ENCODE results near the gene RAB32.

RAB32 gene

DNA sequence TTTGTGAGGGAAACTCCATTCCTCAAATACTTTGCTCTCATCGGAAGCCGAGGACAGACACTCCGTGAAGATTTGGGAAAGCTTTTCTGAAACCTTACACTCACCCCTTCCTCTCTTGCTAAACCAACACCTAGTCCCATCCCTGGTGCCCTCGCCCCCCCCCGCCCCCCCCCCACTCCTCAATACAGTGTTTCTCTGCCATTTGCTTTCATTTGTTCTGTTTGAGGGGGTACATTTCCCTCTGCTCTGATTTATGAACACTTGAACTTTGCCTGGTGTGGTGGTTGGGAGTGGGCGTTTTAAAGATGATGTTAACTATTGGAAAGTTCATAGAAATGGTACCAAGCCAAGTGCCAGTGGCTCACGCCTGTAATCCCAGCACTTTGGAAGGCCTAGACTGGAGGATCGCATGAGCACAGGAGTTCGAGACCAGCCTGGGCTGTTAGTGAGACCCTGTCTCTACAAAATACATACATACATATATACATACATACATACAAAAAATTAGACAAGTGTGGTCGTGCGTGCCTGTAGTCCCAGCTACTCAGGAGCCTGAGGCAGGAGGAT is 1.1 kb downstream of the RAB32 start:
- Histone ChIP-seq H2AFZ (ENCODE audit: low read depth) (no peak overlapping the region), H3K79me2 (ENCODE audit: insufficient read depth, low read depth) (no peaks in the 10 kb centered on the region)

DNA sequence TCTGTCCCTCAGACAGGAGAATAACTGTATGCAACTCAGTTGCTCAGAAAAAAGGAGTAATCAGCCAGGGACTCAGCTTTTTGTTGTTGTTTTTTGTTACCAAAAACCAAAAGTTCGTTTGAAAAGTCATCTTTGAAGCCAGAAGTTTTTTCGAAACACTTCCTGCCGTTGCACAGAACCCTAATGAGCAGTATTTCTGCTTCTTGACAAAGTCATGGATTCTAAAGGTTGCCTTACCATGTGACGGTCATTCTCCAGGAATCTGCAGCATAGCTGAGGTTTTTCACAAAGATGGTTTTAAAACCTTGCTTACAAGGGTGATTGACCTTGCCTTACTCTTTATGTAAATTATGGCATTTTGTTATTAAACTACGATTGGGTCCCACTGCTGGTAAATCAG is 1.9 kb downstream of the RAB32 start:
- Histone ChIP-seq H4K20me1 (ENCODE audit: insufficient read depth) (no peaks in the 10 kb centered on the region), H2AFZ (ENCODE audit: low read depth) (no peak overlapping the region), H3K4me2 (no peak overlapping the region), H3K9ac (no peak overlapping the region), H3K27ac (no peak overlapping the region), H3K27me3 (ENCODE audit: insufficient read depth, low read depth) (no peaks in the 10 kb centered on the region), H3K79me2 (ENCODE audit: insufficient read depth, low read depth) (no peaks in the 10 kb centered on the region), H3K4me3 (IDR thresholded peaks at IDR 0.05; ENCODE audit: insufficient read depth, low read depth, low read length) (no peak overlapping the region), H3K36me3 (ENCODE audit: insufficient read depth) (no peaks in the 10 kb centered on the region), H3K4me1 (ENCODE audit: low read depth, poor library complexity, severe bottlenecking) (no peaks in the 10 kb centered on the region)
- TF ChIP-seq, protein P1, sequence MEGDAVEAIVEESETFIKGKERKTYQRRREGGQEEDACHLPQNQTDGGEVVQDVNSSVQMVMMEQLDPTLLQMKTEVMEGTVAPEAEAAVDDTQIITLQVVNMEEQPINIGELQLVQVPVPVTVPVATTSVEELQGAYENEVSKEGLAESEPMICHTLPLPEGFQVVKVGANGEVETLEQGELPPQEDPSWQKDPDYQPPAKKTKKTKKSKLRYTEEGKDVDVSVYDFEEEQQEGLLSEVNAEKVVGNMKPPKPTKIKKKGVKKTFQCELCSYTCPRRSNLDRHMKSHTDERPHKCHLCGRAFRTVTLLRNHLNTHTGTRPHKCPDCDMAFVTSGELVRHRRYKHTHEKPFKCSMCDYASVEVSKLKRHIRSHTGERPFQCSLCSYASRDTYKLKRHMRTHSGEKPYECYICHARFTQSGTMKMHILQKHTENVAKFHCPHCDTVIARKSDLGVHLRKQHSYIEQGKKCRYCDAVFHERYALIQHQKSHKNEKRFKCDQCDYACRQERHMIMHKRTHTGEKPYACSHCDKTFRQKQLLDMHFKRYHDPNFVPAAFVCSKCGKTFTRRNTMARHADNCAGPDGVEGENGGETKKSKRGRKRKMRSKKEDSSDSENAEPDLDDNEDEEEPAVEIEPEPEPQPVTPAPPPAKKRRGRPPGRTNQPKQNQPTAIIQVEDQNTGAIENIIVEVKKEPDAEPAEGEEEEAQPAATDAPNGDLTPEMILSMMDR (conservative IDR thresholded peaks at IDR 0.05; ENCODE audit: low read depth, low read length): no peak

More for the DNA sequence above, 1.1 kb downstream of the RAB32 start:
- H3K27ac ChIP-seq: no peak overlapping the region
- no peak overlapping the region for H3K4me2 ChIP-seq
- no peaks in the 10 kb centered on the region for H4K20me1 ChIP-seq (ENCODE audit: insufficient read depth)
- H3K4me3 ChIP-seq (IDR thresholded peaks at IDR 0.05; ENCODE audit: insufficient read depth, low read depth, low read length): no peak overlapping the region
- TF ChIP-seq, protein P1 (conservative IDR thresholded peaks at IDR 0.05; ENCODE audit: low read depth, low read length): no peak
- H3K27me3 ChIP-seq (ENCODE audit: insufficient read depth, low read depth): no peaks in the 10 kb centered on the region
- no peak overlapping the region for H3K9ac ChIP-seq
- H3K36me3 ChIP-seq (ENCODE audit: insufficient read depth): no peaks in the 10 kb centered on the region
- H3K4me1 ChIP-seq (ENCODE audit: low read depth, poor library complexity, severe bottlenecking): no peaks in the 10 kb centered on the region

DNA sequence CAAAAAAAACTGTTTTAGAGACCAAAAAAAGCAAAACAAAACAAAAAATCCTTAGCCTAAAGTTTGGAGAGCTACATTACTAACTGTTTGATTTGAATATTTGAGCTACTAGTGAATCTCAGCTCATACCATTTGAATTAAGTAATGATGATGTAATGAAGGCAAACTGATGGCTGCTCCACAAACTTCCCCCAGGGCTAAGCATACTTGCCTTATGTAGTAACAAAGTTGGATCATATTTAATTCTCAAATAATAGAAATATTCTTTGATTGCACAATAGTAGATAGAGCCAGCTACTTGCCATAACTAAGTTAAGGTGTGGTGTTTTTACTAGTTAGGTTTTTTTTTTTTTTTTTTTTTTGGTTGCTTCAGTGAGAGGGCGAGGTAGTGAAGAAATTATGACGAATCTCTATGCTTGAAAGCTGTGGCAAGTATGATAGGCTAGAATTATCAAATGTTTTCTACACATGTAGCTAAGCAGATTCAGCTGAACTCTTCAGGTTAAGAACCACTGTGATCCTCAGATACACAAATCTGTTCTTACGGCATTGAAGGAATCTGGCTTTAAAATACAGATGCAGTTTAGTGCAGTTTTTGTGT is 2.9 kb downstream of the RAB32 start:
- H4K20me1 ChIP-seq (ENCODE audit: insufficient read depth): no peaks in the 10 kb centered on the region
- no peaks in the 10 kb centered on the region for H3K4me1 ChIP-seq (ENCODE audit: low read depth, poor library complexity, severe bottlenecking)
- H3K27ac ChIP-seq: no peak overlapping the region
- no peak overlapping the region for H3K4me3 ChIP-seq (IDR thresholded peaks at IDR 0.05; ENCODE audit: insufficient read depth, low read depth, low read length)
- H3K27me3 ChIP-seq (ENCODE audit: insufficient read depth, low read depth): no peaks in the 10 kb centered on the region
- TF ChIP-seq, protein P1 (conservative IDR thresholded peaks at IDR 0.05; ENCODE audit: low read depth, low read length): no peak
- no peaks in the 10 kb centered on the region for H3K36me3 ChIP-seq (ENCODE audit: insufficient read depth)
- H3K4me2 ChIP-seq: no peak overlapping the region
- no peak overlapping the region for H2AFZ ChIP-seq (ENCODE audit: low read depth)
- H3K9ac ChIP-seq: no peak overlapping the region
- H3K79me2 ChIP-seq (ENCODE audit: insufficient read depth, low read depth): no peaks in the 10 kb centered on the region

DNA sequence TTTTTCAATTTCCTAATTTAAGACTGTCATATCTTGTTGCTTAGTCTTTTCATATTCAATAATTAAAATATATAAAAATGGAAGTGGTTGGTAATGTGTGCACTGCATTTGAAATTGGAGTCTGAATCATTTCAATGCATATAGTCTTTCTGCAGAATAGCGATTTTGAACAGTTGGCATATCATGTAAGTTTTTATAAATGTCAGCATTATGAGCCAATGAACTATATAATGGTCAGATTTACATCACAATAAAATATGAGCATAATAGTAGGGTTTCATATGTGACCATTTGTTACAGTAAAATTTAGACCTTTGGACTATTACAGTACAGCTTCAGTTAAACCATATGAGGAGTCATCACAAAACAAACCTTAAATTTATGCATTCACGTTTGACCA is 4.3 kb downstream of the RAB32 start:
- H3K9ac ChIP-seq: no peak overlapping the region
- no peak overlapping the region for H3K4me2 ChIP-seq
- no peaks in the 10 kb centered on the region for H3K36me3 ChIP-seq (ENCODE audit: insufficient read depth)
- no peaks in the 10 kb centered on the region for H3K79me2 ChIP-seq (ENCODE audit: insufficient read depth, low read depth)
- no peaks in the 10 kb centered on the region for H3K27me3 ChIP-seq (ENCODE audit: insufficient read depth, low read depth)
- H3K27ac ChIP-seq: no peak overlapping the region
- no peaks in the 10 kb centered on the region for H3K4me1 ChIP-seq (ENCODE audit: low read depth, poor library complexity, severe bottlenecking)
- TF ChIP-seq, protein P1 (conservative IDR thresholded peaks at IDR 0.05; ENCODE audit: low read depth, low read length): no peak
- no peak overlapping the region for H3K4me3 ChIP-seq (IDR thresholded peaks at IDR 0.05; ENCODE audit: insufficient read depth, low read depth, low read length)
- no peak overlapping the region for H2AFZ ChIP-seq (ENCODE audit: low read depth)
- H4K20me1 ChIP-seq (ENCODE audit: insufficient read depth): no peaks in the 10 kb centered on the region
